Inferior parietal cortex (tissue), 1 donor: Measurements from ENCODE around the gene DLG3.

Source experiments
- DNase-seq: peaks from one replicate; pipeline ENCODE4 v3.0.0-alpha.2; 2016; ENCODE audit errors: extremely low spot score

DLG3 gene

DNA sequence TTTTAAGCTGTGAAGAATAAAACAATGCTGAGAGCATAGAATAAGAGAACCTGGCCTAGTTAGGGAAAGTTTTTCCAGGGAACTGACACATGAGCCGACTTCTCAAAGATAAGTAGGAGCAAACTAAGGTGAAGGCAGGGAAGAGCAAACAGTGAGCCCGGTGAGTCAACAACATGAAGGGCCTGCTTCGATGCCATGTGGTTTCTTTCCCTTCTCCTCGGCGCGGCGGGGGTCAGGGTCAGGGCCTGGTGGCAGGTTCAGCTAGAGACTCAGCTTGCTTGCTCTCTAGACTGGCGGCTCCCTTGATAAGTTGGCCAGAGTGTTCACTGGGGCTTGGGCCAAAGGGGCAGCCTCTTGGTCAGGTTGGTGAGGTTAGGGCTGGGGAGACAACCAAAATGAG is 81.1 kb downstream of the DLG3 start:
- DNase-seq, result no peak

DNA sequence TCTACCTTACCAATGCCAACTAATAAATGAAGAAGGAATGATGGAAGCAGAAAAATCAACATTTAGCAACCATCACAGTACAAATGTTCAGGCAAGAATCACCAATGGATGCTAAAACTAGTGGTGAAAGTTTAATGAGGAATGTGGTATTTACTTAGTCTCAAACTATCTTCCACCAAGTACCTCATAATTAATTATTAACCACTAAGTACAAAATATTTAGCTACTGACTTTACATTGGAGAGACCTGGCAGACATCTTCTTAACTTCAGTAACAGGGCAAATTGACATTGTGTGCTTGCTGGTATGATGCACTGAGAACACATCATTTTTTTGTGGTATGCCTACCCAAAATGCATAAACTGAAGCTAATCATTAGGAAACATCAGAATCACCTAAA is 82.4 kb downstream of the DLG3 start:
- DNase-seq, result no peak

DNA sequence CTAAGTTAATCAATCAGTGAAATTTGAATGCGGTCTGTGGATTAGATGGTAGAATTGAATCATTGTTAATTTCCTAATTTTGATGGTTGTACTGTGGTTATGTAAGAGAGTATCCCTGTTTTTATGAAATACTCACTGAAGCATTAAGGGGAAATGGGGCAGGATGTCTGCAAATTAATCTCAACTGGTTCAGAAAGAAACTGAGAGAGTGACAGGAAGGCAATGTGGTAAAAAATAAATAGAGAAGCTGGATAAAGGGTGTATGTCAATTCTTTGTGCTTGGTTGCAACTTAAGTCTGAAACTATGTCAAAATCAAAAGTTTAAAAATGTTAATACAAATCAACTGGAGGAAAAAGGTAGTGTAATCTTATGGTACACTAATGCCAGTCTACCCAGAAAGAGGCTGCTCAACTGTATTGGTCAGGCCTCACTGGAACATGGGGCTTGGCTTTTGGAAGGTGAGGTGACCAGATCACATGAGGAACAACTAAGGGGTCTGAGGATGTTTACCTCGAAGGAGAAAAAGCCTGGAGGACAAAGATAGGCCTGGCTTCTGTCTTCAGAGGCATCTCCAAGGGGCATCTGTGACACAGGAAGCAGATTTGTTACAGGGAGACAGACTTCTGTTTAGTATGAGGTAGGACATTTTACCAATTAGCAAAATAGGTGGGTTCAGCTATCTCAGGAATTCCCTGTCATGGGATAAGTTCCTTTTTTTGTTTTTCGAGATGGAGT is 83.1 kb downstream of the DLG3 start:
- DNase-seq, result no peak

DNA sequence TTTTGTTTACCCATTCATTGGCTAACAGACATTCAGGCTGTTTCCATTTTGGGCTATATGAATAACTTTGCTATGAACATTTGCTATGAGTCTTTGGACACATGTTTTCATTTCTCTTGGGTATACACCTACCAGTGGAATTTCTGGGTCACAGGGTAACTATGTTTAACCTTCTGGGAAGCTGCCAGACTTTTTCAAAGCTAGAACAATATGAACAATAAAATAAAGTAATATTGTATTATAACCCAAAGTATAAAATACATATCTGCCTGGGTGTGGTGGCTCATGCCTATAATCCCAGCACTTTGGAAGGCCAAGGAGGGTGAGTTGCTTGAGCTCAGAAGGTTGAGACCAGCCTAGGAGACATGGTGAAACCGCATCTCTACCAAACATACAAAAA is 90.6 kb downstream of the DLG3 start:
- DNase-seq, result no peak

DNA sequence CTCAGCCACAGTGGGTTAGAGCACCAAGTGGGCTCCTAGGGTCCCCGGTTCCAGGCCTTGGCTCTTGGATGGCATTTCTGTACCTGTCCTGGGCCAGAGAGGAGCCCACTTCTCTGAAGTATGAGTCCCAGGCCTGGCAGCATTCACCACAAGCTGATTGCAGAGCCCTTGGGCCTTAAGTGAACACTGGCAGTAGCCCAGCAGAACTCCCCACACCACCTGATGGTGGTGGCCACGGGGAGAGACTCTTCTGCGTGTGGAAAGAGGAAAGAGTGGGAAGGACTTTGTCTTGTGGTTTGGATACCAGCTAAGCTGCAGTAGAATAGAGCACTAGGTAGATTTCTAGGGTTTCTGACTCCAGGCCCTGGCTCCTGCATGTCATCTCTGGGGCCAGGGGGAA is 104.8 kb downstream of the DLG3 start:
- no peak for DNase-seq

DNA sequence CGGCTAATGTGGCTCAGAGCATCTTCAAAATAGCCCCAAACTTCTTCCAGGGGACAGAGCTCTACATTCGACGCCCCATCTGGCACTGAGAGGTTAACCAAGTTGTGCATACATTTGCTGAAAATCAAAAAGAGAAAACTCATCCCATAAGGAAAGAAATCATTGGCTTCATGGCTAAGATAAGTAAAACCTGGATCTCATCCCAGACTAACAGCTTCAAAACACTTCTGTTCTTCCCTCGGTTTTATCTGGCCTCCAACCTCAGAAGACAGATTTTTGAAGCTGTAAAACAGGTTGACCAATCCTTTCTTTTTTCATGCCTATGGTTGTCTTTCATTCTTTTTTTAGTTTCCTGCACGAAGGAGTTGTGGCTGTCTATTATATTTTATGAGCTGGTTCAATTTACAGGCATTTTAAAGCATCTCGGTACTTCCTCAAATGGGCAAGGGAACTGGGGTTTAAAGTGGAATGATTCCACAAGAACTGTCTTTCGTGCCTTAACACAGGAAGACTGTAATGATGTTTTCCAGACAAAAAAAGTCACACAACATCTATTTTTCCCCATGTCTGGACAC is 107.6 kb downstream of the DLG3 start:
- peak; percentile 4 for DNase-seq

DNA sequence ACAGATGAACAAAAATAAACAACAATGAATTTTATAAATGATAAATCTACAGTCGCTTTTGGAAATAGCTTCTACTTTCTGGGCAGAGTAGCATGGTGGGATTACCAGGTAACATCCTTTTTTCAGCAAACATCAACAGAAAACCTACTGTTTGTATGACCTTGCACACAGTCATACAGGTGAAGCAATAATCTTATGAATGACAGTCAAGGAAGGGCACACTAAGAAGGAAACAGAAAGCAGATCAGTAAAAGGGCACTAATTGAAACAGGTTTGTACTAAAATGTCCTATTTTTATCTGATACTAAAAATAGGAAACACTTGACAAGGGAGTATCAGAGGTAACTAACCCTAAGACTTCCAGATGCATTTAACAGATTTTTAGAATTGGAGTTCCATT is 108.9 kb downstream of the DLG3 start:
- no peak for DNase-seq

DNA sequence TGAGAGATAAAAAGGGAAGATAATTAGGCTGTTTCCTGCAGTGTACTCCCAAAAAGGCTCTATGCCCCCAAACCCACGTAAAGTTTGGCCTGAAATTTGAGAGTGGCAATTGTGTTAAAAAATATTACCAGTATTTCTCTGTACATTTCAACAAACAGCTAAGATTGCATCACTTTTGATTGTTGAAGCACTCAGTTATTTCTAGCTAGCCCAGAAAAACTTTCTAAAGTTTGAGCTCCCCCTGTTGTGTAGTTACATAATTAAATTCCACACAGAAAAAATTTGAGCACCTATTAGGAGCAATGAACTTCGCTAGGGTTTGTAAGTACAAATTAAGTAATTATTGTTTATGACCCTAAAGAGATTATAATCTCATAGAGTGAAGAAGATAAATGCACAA is 109.4 kb downstream of the DLG3 start:
- DNase-seq, result no peak

DNA sequence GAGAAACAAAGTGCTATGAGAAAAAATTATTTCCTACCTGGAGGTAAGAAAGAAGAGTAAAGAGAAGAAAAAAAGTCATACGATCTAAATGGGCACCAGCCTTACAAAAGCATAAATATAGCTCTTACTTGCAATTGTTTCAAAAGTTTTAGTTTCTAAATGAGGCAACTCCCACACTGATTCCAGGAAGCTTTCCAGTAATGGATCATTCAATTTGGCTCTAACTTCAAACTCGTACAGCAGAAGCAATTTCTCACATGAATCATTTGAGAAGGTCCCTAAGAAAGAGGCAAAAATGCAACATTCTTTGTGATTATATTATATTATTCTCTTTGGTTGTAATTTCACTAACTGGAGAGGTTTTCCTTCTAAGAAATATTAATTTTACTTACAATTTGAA is 109.9 kb downstream of the DLG3 start:
- no peak for DNase-seq

DNA sequence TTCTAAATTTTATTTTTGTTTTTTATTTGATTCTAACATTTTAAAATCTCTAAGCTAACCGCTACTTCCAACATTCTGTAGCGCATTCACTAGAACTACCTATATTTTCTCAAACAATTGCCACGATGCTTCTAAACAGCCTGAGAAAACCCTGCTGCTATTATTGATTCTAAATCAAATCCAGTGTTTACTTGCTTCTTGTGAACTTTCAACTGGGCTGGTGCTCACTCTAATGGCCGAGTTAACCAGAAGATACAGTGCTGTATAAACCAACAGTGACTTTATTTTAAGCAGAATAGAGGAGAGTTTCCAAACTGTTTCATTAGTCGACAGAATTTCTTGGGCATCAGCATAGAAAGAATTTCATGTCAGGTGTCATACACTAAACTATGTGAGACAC is 110.3 kb downstream of the DLG3 start:
- DNase-seq, result no peak
